ENCODE data around the gene BCL2.
A peak's percentile ranks its signal among the peaks of the same experiment; 100 is the strongest.

Gene BCL2

DNA sequence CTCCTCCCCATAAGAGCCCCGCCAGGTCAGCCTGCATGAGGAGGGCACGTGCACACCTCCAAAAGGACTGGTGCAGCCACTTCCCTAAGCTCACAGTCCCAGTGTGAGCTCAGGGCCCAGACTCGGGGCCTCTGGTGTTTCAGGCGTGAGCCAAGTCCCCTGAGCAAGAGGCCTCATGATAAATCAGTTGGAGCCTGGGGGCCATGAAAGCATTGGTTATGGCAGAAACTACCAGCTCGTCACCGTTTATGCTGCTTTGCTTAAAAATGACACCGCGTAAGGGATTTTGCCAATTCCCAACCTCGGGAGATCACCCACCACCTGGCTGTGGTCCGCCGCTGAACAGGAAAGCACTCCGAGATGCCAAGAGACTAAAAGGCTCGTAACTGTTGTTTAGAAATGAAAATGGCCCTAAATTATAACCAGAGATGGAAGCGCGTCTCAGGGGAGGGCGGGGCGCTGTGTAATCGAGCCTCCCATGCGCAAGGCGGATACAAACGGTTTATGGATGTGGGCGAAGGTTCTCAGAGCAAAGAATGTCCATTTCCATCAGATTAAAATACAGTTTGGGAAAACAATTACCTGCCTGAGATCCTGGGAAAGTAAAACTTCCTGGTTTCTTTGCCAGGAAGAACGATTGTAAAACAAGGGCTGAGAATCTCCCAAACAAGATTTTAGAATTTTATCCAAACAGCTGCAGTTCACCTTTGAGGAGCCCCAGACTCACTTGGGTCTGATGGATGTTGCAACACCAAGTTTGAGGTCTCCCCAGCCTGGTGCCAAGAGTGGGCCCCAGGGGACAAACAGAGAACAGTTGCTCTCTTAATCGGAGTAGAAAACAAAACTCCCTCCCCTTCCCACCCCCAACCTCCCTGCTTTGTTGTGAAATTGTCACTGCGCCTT lies 141.4 kb downstream of the BCL2 start:
- no peak for DNase-seq

DNA sequence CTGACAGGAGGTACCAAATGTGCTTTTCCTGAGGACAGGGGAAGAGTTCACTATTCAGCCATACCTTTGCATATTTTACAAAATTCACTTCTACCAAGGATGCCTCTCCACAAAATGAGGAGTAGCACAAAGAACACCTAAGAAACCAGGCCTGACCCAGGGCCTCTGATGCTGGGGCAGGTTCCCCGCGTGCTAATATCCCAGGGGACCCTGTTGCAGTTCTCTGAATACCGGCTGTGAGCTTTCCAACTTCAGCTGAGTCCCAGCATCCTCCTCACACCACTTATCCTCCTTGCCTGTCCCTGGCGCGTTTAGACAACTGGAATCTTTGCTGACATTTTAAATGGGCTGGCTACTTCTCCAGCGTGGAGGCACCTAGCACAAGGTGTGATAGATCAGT lies 142.3 kb downstream of the BCL2 start:
- DNase-seq = no peak

DNA sequence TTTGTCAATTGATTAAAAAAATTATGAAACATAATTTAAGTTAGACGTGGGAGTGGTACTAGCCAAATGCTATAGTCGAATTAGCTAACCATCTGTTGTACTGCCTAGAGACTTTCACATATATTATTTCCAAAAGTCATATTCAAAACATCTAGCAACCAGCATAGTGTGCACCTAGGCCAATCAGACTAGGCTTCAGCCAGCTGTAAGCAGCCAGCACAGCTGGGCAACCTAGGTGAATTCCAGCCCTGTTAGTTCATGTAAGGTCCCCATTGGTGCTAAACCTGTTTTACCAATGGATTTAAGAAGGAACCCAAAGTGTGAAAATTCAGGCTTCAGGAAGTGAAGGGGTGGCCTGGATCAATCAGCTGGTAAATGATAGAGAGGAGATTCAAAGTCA lies 144.3 kb downstream of the BCL2 start:
- DNase-seq = no peak

- DNase-seq = no peak
Measured at GRCh38 chr18:63173983-63174382, 145.6 kb downstream of the BCL2 start.

- no peak for DNase-seq
Measured at GRCh38 chr18:63169853-63170252, 149.7 kb downstream of the BCL2 start.

- DNase-seq = no peak
Measured at GRCh38 chr18:63168287-63168686, 151.3 kb downstream of the BCL2 start.

- no peak for DNase-seq
Measured at GRCh38 chr18:63166142-63166541, 153.4 kb downstream of the BCL2 start.

DNA sequence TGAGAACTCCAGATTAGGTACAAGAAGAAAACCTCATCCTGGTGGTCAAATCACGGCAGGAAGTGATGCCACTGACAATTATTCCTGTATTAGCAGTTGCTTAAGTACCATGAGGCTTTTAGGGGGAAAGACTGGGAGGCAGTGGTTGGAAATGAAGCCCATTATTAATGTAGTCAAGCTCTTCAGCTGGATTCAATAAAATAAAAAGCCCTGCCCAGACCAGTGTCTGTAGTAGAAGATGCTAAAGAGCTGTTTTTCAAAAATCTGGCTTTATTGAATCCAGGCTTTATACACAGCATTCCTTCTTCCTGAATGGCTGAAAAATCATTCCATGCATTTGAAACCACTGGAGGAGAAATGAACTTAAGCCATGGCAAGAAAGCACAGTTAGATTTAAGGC lies 155.2 kb downstream of the BCL2 start:
- DNase-seq = no peak

DNA sequence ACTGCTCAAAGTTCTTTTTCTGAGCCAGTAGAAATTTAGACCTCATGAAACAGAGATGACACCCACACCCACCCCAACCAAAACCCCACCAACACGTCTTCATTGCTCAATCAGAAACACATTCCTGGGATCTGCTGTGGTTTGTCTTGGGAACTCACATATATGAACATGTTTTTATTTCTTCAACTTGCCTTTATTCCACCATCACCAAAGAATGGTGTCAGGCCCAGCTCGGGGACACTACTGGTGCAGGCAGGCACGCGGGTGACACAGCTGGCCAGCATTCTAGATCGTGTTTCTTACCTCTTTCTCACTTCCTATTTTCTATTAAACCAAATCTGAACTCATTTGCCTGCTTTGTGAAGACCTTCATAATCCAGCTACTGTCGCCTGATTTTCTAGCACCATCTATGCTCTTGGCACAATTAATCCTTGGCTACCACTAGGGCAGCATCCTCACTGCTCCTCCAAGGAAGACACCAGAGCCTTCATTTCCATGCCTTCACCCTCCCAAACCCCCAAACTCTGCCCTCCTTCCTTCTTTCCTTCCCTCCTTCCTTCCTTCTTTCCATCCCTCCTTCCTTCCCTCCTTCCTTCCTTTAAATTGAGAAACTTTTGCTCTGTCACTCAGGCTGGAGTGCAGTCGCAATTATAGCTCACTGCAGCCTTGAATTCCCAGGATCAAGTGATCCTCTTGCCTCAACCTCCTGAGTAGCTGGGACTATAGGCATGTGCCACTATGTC lies 157.1 kb downstream of the BCL2 start:
- no peak for DNase-seq

DNA sequence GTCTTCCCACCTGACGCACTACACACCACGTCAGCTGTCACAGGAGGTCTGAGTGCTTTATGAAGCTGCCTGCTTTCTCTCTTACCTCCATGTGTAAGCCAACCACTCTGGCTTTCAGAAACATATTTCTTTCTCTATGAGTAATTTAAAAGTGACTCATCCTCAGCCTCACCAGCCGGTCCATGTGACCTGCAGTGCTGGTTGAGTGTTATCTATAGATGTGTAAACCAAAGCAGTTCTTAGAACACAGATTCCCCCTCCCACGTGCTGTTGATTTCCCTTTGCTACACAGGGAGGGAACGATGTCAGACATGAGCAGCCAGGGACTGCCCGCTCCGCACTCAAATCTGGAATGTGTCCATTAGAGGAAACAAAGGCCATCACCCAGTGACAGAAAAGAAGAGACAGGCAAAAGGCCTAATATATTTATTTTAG lies 157.8 kb downstream of the BCL2 start:
- DNase-seq = no peak

GRCh38 chr18:63161032-63161760 lies 158.4 kb downstream of the BCL2 start:
- DNase-seq = no peak

GRCh38 chr18:63160172-63160995 lies 159.2 kb downstream of the BCL2 start:
- DNase-seq = no peak

DNA sequence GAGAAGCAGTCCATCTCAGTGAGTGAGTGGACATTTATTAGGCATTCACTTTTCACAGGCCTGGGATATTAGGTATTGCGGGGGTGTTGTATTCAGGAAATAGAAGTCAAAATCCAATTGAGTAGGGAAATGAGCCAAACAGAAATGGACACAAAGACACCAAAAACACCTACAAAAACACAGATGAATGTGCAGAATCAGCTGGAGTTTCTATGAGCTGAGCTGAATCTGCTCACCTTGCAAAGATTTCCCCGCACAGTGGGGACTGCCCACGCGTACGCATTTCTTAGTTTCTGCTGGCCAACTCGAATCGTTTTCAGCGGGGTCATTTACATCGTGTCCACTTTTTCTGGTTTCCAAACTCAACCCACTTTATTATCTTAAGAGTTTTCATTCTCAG lies 160.0 kb downstream of the BCL2 start:
- no peak for DNase-seq

- no peak for DNase-seq
Measured at GRCh38 chr18:63158676-63159291, 160.8 kb downstream of the BCL2 start.

DNA sequence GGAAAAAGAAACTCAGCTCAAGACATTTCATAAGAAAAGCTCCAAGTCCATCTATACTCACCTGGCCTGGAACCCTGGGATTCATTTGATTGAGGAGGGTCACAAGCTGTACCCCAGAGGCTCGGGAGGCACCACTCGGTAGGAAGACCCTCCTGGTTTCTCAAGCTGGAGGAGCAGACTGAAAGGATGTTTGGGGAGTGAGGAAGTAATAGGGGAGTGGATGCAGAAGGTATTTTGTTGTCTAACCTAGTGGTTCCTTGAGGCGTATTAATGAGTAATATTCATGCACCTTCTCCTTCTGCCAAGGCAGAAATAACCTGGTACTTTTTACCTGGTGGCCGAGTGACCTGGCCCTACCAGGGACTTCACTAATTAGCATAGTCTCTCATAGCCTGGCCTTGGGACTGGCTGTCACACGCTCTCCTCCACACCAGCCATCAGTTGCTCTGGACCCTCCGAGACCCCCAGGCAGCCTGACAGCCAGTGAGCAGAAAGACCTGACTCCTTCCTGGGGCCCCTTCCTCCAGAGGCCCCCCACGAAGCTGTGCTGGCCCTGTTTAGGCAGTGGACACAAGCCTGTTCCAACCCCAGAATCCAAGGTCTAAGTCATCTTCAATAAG lies 161.4 kb downstream of the BCL2 start:
- DNase-seq = no peak

DNA sequence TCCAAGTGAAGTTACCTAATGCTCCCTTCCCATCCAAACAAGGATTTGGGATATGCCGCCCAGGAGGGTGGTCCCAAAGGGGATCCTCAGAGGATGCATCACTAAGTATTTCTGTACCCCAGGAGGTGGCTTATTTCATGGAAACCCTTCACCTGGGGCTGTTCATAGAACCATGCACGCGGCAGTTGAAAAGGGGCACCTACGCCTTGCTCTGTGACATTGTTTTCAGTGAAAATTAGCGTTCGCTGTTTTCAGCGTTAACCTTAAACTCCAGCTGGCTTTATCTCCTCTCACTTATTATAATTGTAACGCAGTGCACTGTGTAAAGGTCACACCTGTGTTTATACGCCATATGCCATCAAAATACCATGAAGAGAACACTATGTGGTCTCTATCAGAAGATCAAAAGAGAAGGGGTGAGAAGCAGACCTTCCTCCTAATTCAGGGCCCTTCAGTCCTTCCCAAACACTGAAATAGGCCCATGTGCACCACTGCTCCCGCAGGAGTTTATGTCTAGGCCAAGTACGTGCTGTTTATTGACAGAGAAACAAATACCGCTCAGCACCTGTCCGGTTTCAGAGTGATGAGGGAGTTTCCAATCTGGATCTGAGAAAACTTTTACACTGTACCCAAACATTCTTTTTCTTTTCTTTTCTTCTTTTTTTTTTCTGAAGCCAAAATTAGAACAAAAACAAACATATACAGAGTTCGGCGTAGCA lies 162.1 kb downstream of the BCL2 start:
- peak; percentile 42 for DNase-seq

DNA sequence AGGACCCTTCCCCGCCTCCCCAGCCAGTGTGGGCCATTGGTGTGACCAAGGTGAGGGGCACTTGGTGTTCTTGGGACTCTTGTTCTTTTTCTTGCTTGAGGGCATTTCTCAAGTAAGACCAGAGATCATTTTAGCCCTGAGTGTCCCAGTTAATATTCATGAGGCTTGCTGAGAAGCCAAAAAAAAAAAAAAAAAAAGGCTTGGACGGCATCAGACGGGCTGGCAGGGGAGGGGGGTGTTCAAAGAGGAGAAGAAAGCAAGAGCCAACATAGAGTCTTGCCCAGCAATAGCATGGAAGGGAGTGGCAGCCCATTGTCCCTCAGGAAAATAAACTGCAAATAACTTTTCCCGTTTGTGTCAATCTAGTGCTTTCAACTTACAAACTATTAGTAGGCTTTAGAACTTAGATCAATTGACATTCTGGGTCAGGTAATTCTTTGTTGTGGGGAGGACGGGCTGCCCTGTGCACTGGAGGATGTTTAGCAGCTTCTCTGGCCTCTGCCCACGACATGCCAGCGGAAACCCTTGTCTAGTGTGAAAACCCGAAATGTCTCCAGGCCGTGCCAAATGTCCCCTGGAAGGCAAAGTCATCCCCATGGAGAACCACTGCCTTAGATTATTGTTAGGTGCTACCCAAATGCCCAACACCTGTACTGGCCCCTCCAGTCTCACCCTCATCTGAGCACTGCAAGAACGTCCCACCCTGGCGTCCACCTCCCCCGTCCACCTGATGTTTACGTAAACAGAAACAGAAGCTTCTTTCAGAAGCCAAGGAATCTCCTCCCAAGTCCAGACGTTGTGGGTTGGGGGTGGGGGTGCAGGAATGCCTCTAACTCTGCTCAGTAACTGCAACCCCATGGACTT lies 163.4 kb downstream of the BCL2 start:
- DNase-seq = no peak

DNA sequence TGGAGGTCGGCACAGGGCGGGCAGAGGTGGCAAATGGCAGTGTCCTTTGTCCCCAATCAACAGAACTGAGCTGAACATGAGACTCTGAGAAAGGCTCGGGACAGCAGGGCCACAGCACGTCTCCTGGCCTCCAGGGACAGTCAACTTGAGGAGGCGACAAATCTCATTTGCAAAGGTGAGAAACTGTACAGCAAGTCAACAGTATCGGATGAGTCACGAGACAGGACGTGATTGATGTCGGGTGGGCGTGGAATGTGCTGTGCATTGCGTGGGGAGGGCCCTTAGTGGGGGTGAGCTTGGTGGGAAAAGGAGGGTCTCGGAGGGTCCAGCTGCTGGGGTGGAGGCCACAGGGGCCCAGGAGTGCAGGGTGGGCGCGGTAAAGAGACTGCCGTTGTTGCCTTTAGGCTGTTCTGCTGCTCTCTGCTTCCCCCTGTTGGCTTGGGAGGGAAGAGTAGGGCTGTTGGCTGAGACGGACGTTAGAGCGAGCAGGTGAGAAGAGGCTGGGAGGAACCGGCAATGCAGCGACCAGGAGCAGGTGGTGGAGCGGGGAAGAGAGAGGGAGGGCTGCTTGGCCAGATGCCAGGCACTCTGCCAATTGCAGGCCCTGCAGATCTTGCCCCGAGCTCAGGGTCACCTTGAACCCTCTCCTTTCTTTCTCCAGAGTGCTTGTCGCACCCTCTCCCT lies 164.3 kb downstream of the BCL2 start:
- peak; percentile 95 for DNase-seq

Data from COR-L47 (cell line).